H1 (cell line): ENCODE data around the gene SLC6A3. TPM values are rescaled to one million over a fixed set of nuclear protein-coding genes. Genes with fewer than 3 reads are reported as not detected.

Experiments
- KDM4A ChIP-seq: IDR thresholded peaks from one replicate; pipeline ENCODE4 v1.7.1; 2012; ENCODE audit warnings: low read depth, mild to moderate bottlenecking, moderate library complexity, low read length, inconsistent platforms; ENCODE audit not compliant: severe bottlenecking
- KDM5A ChIP-seq: fragments of 200-600 bp; IDR thresholded peaks from 2 replicates; pipeline ENCODE4 v1.7.1; 2012; ENCODE audit warnings: mild to moderate bottlenecking, low read length, inconsistent platforms, mixed read lengths
- MAX ChIP-seq: IDR thresholded peaks from 2 replicates; pipeline ENCODE4 v1.6.1; 2012; ENCODE audit warnings: inconsistent platforms
- NRF1 ChIP-seq: IDR thresholded peaks from 2 replicates; pipeline ENCODE4 v1.6.1; 2011; ENCODE audit warnings: mild to moderate bottlenecking, low read depth, low read length, improper control_type of control experiment
- POLR2AphosphoS5 ChIP-seq: IDR thresholded peaks from 2 replicates; pipeline ENCODE4 v1.6.1; 2011; ENCODE audit warnings: low read depth, low read length
- POU5F1 ChIP-seq: IDR thresholded peaks from 2 replicates; pipeline ENCODE4 v1.6.1; 2011; ENCODE audit warnings: low read depth, mild to moderate bottlenecking, low read length, moderate library complexity
- SIX5 ChIP-seq: IDR thresholded peaks from 2 replicates; pipeline ENCODE4 v1.6.1; 2011; ENCODE audit warnings: mild to moderate bottlenecking, low read depth, low read length
- SP2 ChIP-seq: IDR thresholded peaks from 2 replicates; pipeline ENCODE4 v1.6.1; 2012; ENCODE audit warnings: mild to moderate bottlenecking, low read length, inconsistent platforms
- polyA plus RNA-seq, 7 experiments: library from polyadenylated mRNA; depleted of rRNA in 3 of 7; stranded (reverse) in 5 of 7; unstranded in 2 of 7; fragments of >200 nt in 5 of 7; fragments of 200-250 nt in 2 of 7; gene quantifications; 1 replicate in 5 of 7; 2 replicates in 1 of 7; 4 replicates in 1 of 7; pipeline versions ENCODE4 v1.2.1 to v1.2.3, GENCODE V29; 2011 to 2013; ENCODE audit warnings: missing spikeins in 2 of 7, mixed read lengths in 2 of 7
- total RNA-seq: library from RNA; stranded (reverse); fragmentation: NEBNext Ultra II Directional; extraction: Animal tissue kit (Norgen Biotek cat#: 25700); gene quantifications from 2 replicates; pipeline ENCODE4 v1.2.1, GENCODE V29; 2021

SLC6A3 gene
- total and polyA plus RNA-seq, 2 of the 8 experiments (the other 6 are each of a cell fraction or from before 2014, with no cell fraction given): 0.48 to 0.91 TPM

DNA sequence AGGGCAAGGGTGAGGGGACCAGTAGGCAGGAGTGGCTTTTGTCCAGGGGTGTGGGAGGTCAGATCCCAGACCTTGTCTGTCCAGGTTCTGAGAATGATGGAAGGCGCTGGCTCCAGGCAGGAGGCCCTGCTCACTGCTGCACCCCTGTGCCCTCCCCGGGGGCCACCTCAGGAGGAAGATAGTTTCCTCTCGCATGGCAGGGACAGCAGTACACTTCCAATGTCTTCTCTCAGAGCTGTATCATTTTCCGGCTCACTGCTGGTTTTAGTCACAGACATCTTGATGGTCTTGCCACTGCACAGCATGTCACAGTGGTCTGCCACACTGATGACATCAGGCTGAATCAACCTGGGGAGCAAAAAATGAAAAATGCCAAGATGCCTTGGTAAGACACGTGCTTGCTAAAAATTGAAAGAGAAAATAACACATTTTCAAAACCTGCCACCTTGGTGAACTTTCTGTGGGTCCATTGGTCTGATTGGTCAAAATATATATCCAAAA, 3.3 kb upstream of the SLC6A3 start (continued):
- TF ChIP-seq KDM5A: no peak
- no peak for TF ChIP-seq SIX5
- TF ChIP-seq MAX: no peak
- TF ChIP-seq POLR2AphosphoS5: no peak
- no peak for TF ChIP-seq POU5F1
- no peak for TF ChIP-seq SP2
- no peak for TF ChIP-seq NRF1
- no peak for TF ChIP-seq KDM4A
